NCI-H1436 (cell line): Measurements from ENCODE around the gene DENND2D.
A peak's percentile ranks its signal among the peaks of the same experiment; 100 is the strongest.

Source experiments
- DNase-seq: peaks from one replicate; lab custom pipeline; 2025; lab: John Stamatoyannopoulos, UW

Gene DENND2D

DNA sequence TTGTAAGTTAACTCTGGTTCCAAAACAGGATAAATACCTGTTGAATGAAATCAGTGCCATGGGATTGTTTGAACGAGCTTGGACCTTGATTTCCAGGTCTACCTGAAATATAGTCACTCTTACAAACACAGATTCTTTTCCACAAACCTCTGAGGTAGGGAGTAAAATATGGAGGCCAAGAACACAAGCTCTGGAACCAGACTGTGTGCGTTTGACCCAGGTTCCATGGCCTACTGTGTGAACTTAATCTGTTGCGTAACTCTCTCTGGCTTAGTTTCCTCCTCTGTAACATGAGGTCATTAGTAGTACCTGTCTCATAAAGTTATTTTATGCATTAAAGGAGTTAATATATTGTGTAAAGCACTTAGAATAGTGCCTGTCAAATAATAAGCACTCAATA, 25.1 kb downstream of the DENND2D start:
- no peak for DNase-seq

DNA sequence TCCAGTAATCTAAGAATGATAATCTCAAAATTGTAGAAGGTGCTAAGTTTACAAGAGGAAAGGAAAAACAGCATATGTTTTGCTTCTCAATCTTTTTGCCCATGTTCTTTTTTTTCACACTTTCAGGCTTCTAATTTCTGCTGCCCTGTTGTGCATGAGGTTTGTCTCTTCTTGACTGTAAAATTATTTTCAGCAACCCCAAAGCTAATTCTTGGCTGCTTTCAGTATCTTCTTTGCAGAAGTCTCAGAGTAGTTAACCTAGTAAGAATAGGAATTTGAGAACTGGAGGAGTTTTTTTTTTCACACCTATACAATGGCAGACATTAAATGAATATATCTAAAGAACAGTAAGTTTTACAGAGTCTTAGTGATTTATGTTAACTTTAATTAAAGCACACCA, 26.4 kb downstream of the DENND2D start:
- DNase-seq: no peak

DNA sequence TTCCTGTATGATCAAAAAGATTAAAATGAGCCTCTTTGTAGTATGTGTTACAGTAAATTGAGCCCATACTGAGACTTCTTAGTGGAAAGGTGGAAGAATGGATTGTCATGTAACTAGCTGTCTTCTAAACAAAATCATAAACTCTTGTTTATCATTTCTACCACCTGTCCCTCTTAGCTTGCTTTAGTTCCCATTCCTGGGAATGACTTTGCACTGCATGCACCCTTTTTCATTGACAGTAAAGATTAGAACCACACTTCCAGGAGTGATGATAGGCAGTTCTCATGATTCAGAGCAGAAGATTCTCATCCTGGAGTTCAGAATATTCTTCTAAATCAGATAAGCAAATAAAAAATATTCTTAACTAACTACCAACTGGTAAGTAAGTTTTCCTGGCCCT, 28.0 kb downstream of the DENND2D start:
- DNase-seq: no peak

DNA sequence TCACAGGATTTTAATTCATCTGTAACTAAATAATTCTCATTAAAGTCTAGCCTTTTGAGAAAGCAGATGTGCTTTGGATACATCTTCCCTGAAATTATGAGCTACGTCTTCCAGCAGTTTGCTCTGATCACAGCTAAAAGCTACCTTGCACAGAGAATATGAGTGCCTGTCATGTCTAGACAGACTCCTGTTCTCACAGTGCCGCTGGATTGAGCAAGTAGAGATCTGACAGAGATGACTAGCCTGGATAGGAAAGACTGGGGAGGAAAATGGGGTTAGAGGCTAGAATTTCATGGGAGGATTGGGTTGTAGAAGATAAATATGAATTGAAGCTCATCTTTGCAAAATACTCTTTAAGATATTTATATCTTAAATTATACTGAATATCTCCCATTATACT, 36.3 kb downstream of the DENND2D start:
- no peak for DNase-seq

DNA sequence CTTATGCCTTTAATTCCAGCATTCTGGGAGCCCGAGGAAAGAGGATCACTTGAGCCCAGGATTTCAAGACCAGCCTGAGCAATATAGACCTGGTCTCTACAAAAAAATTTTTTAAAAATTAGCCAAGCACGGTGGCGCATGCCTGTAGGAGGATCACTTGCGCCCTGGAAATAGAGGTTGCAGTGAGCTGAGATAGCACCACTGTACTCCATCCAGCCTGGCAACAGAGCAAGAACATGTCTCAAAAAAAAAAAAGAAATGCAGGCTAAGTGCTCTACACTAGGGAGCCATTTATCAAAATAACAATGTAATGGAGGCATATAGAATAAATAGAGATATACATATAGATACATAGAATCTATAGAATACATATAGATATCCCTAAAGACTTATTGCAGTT, 37.1 kb downstream of the DENND2D start:
- DNase-seq: no peak

DNA sequence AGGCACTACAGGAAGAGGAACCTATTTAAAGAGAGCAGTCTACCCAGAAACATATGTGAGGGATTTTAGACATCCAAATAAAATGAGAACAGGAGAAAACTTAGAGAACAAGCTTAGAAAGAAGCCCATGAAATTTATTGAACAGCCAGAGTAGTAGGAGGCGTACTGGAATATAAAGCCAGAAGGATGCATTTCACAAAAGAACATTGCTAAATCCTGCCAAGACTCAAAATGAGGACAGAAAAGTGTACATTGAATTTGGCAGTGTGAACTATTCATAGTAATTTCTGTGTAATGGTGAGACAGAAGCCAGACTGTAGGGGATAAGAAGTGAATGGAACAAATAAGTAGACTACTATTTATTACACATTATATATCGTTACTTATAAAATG, 38.0 kb downstream of the DENND2D start:
- no peak for DNase-seq

DNA sequence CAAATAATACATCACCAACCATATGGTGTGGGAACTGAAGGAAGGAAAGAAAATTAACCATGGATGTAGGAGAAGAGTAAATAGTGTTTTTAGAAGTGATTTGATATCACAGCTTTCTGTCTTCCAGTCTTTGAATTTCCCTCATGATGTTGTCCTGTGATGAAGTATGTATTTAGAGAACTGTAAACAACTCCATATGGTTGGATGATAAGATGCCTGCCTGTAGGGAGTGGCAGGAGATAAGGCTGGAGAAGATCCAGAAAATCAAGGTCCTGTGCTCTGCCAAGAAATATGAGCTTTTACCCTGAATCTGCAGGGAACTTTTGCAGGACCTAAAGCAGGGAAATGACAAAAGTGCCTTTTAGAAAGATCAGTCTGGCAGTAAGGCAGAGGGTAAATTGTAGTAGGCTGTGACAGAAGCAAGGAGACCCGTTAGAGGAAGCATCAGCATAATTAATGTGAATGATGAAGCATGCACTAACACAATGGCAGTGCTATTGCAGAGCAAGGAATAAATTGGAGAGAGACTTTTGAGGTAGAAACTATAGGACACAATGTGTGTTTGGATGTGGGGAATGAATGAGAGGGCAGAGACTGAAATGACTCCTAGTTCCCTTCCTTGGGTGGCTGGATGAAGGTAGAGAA, 38.5 kb downstream of the DENND2D start:
- no peak for DNase-seq

DNA sequence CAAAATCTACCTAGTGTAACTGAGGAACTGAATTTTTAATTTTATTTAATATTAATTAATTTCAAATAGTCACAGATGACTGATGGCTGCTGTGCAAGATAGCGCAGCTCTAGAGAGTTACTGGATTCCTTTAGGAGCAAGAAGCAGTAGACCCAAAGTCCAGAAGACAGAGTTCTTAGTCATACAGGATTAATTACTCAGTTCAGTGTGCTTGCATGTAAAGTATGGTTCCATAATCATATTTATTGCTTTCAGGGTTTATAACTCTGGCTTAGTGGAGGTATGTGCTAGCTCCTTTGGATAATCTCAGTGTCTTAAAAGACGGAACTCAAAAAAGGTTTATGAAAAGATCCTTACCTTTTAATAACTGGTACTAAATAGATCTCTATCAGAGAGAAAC, 43.0 kb downstream of the DENND2D start:
- DNase-seq: no peak

DNA sequence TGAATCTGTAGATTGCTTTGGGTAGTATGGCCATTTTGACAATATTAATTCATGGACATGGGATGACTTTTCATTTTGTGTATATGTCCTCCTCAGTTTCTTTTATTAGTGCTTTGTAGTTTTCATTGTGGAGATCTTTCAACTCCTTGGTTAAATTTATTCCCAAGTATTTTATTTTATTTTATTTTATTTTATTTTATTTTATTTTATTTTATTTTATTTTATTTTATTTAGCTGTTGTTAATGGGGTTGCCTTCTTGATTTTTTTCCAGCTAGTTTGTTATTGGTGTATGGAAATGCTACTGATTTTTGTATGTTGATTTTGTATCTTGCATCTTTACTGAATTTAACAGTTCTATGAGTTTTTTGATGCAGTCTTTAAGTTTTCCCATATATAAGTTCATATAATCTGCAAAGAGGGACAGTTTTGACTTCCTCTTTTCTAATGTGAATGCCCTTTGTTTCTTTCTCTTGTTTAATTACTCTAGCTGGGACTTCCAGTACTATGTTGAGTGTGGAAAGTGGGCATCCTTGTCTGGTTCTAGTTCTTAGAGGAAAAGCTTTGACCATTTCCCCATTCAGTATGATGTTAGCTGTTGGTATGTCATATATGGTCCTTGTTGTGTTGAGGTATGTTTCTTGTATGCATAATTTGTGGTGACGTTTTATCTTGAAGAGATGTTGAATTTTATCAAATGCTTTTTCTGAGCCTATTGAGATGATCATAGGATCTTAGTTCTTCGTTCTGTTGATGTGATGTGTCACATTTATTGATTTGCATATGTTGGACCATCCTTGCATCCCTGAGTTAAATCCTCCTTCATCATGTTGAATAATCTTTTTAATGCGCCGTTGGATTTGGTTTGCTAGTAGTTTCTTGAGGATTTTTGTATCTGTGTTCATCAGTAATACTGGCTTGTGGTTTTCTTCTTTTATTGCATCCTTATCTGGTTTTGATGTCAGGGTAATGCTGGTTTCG, 46.1 kb downstream of the DENND2D start:
- no peak for DNase-seq

DNA sequence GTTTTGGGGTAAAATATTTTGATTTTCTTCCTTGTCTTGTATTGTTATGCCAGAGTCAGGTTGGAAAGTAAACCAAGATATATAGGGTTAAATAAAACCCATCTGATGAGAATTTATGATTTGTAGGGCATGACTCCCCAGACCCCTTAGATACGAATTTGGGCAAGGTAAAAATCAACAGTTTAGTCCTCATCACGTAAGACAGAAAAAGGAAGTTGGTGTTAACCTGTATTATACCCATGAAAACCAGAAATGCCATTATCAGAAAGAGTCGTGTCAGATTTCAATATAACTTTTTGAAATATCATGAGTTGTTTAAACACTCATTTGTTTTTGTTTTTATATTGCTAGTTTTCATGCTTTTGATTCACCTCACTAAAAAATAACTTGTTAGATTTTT, 48.6 kb downstream of the DENND2D start:
- DNase-seq: no peak

DNA sequence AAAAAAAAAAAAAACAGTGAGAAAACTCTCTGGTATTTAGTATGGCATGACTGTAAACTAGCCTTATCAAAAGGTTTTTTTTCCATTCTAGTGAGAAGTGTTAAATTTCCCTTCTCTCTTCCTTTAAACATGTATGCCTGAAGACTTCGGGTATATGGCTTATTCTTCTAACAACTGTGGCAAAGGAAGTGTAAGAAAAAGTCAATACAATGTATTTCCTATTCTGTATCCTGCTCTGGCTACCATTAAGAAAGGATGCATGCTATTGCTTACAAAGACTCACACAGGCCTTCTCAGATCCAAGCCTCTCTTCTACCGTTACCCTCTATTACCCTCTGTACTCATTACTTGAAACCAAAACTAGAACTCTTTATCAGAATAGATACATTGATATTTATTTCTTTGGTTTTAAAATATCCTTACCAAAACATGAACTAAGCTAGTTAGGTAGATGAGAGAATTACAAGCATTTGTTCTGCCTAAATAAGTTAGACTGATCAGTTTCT, 52.0 kb downstream of the DENND2D start:
- no peak for DNase-seq

DNA sequence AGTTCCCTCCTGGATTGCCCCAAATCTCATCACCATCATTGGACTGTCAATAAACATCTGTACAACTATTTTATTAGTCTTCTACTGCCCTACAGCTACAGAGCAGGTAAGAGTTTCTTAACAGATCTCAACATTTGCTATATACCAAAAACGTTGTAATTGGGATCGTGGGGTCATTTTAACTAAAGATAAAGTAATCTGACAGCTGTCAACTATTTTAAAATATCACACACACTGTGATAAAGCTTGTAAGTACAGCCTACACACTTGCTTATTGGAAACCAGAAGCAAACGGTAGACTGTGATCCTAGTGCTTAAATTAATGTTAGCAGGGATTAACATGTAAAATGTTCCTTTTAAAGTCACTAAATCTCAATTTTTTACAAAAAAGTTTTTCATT, 52.5 kb downstream of the DENND2D start:
- DNase-seq: no peak

DNA sequence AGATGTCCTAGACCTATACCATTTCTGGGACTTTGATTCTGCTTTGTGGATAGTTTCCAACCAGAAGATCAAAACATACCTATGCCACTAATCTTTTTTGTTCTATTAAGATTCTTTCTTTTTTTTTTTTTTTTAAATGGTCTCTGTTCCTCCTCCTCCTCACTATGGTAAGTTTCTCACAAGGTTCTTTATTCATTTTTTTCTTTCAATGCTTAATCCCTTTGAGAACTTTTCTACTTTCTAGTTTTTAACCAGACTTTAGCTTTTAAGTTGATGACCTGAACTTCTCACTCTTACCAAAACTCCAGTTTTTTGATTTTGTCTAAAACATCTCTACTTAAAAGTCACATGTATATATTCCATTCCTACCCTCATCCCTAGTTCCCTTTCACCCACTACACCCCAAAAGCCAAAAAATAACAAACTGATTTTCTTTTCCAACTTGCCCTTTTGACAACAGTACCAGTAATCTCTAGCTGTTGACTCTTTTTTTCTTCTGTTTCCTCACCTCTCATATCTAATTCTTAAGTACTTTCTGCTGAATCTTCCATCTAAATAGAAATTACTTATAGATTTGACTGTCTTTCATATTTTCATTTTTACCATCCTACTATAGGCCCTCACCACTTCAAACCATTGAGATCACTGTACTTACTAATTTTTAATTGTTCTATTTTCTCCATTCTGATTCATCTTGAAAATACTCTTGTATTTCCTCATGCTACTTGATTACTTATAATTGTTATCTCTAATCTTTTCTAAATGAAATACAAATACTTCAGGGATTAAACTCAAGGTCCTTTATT, 54.3 kb downstream of the DENND2D start:
- no peak for DNase-seq

DNA sequence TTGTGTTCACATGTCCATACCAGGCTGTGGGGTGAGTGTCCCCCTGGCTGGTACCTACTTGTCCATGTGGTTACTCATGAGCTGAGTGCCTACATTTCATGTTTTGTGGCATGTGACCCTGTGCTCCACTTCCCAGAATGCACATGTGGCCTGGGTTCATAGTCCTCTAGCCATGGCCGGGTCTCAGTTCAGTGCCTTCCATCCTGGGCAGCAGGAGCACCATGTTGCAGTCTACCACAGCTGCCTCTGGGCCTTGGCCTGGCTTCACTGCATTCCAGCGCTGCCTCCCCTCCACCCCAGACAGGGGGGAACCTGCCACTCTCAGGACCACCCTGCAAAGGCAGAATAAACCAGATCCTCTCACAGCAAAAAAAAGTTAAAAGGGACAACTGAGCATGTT, 54.9 kb downstream of the DENND2D start:
- no peak for DNase-seq

DNA sequence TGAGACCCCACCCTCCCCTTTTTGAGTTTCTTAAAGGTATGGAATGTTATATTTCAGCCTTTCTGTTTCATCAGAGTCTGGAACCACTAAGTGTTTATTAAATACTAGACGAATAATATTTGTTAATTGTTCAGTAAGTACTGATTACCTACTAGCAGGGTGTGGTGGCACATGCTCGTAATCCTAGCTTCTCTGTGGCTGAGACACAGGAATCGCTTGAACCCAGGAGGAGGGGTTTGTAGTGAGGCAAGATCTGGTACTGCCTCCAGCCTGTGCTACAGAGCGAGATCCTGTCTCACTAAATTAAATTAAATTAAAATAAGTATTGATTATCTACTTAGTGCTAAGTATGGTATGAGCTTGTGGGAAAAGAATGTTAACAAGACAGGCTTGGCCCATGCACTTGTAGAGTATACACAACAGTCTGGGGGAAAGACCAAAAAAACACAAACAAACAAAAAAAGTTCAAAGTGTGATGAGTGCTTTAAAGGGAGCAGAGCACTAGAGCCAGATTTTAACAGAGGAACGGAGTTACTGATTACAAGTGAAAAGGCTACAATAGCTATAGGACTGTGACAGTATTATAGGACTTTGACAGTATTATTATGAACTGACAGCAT, 58.0 kb downstream of the DENND2D start:
- no peak for DNase-seq

DNA sequence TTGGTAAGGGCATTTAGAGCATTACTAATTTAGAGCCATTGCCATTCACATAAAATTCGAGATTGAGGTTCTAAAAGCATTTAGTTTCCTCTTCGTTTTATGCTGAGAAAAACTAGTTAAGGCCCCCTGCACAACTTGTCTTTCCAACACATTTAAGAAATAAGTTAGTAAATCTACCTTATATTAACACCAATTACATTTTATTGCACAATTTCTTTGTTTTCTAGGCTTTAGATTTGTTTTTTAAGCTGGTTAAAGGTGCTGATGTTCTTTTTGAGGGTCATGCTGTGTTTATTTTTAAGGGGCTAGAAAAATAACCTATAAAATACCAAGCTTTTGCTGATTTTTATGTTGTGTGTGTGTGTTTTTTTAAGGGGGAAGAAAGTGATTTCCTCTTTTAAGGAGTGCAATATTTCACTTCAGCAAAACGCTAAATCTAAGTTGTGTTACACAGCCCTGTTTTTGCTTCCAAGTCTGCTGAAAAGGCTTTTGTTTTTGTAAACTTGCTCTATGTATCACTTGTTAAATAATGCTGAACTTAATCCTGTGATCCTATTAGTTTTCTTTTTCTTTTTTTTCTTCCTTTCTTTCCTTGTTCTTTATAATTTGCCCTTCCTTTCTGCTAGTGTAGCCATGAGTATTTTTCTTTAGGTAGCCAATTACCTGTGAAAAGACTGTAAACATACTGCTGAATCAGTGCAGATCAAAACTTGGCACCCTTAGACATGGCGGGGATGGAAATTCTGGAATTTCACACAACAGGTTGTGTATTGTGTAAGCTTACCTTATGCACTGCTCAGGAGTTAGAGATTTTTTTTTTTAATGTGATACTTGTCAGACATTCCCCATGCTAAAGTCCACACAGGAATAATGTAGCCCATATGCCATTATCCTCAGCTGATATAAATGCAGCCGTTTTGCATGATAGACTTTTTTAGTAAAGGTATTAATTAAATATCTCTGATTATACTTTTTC, 58.9 kb downstream of the DENND2D start:
- DNase-seq: no peak

DNA sequence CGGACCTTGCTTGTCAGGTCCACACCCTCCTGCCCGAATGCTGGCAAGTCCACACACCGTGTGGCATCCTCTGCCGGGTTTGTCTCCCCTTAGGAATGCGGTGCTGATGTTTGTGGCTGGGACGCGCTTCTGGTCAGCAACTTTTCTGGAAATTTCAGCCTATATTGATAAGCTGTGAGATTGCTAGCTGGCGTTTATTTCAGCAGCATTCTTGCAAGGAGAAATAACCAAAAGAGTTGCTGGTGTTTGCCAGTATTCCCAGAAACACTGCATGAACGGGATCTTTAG, 59.8 kb downstream of the DENND2D start:
- DNase-seq: peak; percentile 4

DNA sequence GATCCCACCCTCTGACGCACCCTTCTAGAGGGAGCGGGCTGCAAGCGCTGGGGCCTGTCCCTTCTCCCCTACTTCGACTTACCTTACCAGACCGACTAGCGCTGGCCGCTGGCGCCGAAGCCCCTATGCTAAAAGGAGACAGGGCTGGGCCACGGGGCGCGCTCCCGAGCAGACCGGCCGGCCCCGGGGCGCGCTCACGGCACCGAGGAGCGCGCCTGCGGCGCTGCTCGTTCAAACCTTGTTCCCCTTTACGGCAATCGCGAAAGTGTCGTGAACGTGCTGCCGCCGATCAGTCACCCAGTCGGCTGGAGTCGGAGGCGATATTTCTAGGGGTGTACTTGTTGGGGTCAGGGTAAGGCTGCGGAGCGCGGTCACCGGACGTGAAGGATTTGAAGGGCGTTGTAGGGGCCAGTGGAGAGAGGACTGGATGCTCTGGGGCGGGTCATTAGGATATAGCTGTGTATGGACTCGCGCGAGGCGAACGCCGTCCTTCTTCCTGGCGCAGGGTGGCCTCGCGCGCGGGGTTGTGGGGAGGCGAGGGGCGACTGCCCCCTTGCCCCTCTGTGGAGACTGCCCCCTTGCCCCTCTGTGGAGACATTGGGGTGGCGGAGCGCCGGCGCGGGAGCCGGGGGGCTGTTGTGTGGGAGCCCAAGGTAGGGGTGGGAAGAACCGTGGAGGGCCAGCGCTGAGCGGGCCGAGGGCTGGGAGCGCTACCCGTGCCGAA, 60.3 kb downstream of the DENND2D start, which contains the start of the genes CEPT1 and DRAM2:
TSS of gene CEPT1 (plus strand) at position 268 of the 724 bp plus-strand sequence. CDS start 7,492 bp downstream, outside the sequence.
TSS of gene DRAM2 (minus strand) at position 138 of the 724 bp plus-strand sequence. CDS start 8,539 bp downstream, outside the sequence.
- DNase-seq: peak; percentile 86

DNA sequence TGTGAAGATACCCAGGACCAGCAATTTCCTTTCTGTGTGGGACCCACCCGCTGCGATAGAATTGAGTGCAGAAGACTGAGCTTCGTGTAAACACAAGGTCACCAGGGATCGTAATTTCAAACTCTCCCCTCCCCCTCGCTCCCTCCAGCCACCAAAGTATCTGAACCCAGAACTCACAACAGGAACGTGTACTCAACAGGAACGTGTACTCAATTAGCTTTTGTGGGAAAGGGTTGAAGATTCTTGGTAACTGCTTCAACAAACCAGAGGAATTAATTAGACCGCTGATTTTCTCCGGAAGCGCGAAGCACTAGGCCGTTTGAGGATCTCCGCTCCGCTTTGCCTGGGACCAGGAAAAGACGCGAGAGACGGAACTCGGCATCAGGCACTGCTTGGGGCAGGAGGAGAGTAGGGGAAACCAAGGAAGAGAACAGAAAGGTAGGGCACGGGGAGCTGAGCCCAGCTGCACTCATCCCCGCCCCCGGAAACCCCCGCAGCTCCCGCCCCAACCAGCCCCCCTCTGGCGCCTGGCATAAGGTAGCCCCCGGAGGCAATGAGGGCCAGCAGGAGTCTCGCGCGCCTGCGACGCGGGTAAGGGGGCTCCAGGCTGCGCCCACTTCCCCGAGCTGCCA, 61.0 kb downstream of the DENND2D start:
- peak; percentile 57 for DNase-seq
